GM12878 (cell line): Measurements from ENCODE around the gene ATG101. TPM values are rescaled to one million over a fixed set of nuclear protein-coding genes. Genes with fewer than 3 reads are reported as not detected.

Experiments used
- CBX5 ChIP-seq: sonication (generic); IDR thresholded peaks from 2 replicates; pipeline ENCODE4 v1.6.1; 2016; ENCODE audit warnings: low read depth, moderate library complexity, mild to moderate bottlenecking, inconsistent platforms
- CEBPB ChIP-seq, 2 experiments: fragments of 150-350 bp in 1 of 2; IDR thresholded peaks; 2 replicates each; pipeline ENCODE4 v1.6.1; 2012 to 2014; ENCODE audit warnings: low read depth in 2 of 2, low read length in 2 of 2, borderline replicate concordance in 1 of 2, inconsistent platforms in 1 of 2
- HDAC6 ChIP-seq: fragments of 200-600 bp; sonication (generic); IDR thresholded peaks from one replicate; pipeline ENCODE4 v1.8.0; 2017; ENCODE audit warnings: antibody characterized with exemption; ENCODE audit not compliant: unreplicated experiment
- MEF2A ChIP-seq: IDR thresholded peaks from 2 replicates; pipeline ENCODE4 v1.6.1; 2011; ENCODE audit warnings: low read depth, mild to moderate bottlenecking, low read length, moderate library complexity; ENCODE audit not compliant: insufficient read depth
- MTA3 ChIP-seq: IDR thresholded peaks from 2 replicates; pipeline ENCODE4 v1.6.1; 2012; ENCODE audit warnings: low read length, inconsistent platforms, borderline replicate concordance
- NRF1 ChIP-seq: conservative IDR thresholded peaks from 2 replicates; pipeline ENCODE4 v1.6.1; 2011; ENCODE audit warnings: mild to moderate bottlenecking, low read depth, low read length, improper control_type of control experiment
- POLR2AphosphoS5 ChIP-seq: IDR thresholded peaks from 2 replicates; pipeline ENCODE4 v1.6.1; 2011; ENCODE audit warnings: mild to moderate bottlenecking, low read length, inconsistent platforms
- ZNF274 ChIP-seq: IDR thresholded peaks from one replicate; pipeline ENCODE4 v1.8.0; 2011; ENCODE audit not compliant: insufficient read length, insufficient read depth
- polyA plus RNA-seq, 11 experiments: library from polyadenylated mRNA; depleted of rRNA in 4 of 11; unstranded in 6 of 11; stranded (reverse) in 5 of 11; fragments of >200 nt; fragmentation: Nextera tagmentation in 4 of 11; fragmentation: Illumina TruSeq in 1 of 11; extraction: Ambion mirVana in 4 of 11; extraction: Trizol in 1 of 11; gene quantifications; 1 replicate in 1 of 11; 2 replicates in 10 of 11; pipeline versions ENCODE4 v1.2.1 to v1.2.3, GENCODE V29; 2011 to 2016; ENCODE audit warnings: inconsistent platforms in 2 of 11, missing spikeins in 2 of 11, low read depth in 1 of 11
- total RNA-seq, 4 experiments: library from RNA; depleted of rRNA in 3 of 4; stranded (reverse); fragments of >200 nt in 3 of 4; fragmentation: Illumina TruSeq in 1 of 4; extraction: Trizol in 1 of 4; gene quantifications; 2 replicates each; pipeline versions ENCODE4 v1.2.1 to v1.2.3, GENCODE V29; 2013 to 2021
- TF ChIP-seq, protein P1 (sequence below): IDR thresholded peaks from 2 replicates; pipeline ENCODE4 v1.6.1; 2012; ENCODE audit warnings: improper control_type of control experiment, low read depth, low read length; ENCODE audit not compliant: insufficient replicate concordance
- TF ChIP-seq, protein P2 (sequence below): IDR thresholded peaks from 2 replicates; pipeline ENCODE4 v1.6.1; 2012; ENCODE audit warnings: mild to moderate bottlenecking, low read depth, low read length
- TF ChIP-seq, protein P3 (sequence below): fragments of 450-650 bp; IDR thresholded peaks from 2 replicates; pipeline ENCODE4 v1.6.1; 2014; ENCODE audit warnings: mild to moderate bottlenecking
- TF ChIP-seq, protein P4 (sequence below): fragments of 450-650 bp; formaldehyde crosslinking; IDR thresholded peaks from 2 replicates; pipeline ENCODE4 v1.5.0; 2022; ENCODE audit warnings: mild to moderate bottlenecking, missing genetic modification characterization
- TF ChIP-seq, protein P5 (sequence below): IDR thresholded peaks from 2 replicates; pipeline ENCODE4 v1.6.1; 2012; ENCODE audit warnings: low read depth, low read length, improper control_type of control experiment

ATG101 gene
- total and polyA plus RNA-seq, 10 of the 15 experiments (the other 5 are each of a cell fraction or from before 2014, with no cell fraction given), result 2.7 to 49.8 (median 35.3) TPM

DNA sequence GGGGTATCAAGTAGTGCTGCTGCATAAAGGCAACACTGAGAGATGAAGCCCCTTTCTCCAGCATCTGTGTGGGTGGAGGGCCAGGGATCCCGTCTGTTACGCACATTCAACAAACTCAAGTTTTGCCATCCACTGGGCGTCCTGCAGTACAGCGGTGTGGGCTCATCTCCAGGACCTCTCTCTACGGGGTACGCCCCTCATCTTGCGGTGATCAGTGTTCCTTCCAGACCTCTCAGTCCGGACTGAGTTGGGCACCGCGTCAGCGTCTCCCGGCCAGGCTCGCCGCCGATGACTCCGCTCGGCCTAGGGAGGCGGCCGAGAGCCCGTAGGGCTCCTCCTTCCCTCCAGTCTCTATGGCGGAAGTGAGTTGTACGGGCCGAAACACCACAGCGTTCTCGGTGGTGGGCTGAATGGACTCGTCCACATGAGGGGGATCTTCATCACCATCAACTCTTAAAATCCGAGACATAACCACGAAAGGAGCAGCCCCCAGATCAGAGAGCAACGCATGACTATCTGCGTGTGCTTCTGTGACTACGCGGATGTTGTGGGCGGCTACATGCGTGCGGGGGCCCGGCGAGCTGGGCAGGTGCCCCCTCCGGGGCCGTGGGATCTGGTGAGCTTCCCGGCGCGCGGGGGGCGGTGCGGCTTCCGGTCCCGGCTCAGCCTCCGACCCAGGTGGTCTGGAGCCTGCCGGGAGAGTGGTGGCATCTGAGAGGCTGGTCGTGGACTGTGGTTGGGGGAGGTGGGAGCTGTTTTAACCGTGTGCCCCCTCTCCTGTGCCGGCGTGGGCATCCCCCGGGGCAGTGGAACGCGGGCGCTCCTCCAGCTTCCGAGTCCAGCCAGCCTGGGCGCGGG is at the start of gene ATG101 (continued):
- TF ChIP-seq, protein P1, sequence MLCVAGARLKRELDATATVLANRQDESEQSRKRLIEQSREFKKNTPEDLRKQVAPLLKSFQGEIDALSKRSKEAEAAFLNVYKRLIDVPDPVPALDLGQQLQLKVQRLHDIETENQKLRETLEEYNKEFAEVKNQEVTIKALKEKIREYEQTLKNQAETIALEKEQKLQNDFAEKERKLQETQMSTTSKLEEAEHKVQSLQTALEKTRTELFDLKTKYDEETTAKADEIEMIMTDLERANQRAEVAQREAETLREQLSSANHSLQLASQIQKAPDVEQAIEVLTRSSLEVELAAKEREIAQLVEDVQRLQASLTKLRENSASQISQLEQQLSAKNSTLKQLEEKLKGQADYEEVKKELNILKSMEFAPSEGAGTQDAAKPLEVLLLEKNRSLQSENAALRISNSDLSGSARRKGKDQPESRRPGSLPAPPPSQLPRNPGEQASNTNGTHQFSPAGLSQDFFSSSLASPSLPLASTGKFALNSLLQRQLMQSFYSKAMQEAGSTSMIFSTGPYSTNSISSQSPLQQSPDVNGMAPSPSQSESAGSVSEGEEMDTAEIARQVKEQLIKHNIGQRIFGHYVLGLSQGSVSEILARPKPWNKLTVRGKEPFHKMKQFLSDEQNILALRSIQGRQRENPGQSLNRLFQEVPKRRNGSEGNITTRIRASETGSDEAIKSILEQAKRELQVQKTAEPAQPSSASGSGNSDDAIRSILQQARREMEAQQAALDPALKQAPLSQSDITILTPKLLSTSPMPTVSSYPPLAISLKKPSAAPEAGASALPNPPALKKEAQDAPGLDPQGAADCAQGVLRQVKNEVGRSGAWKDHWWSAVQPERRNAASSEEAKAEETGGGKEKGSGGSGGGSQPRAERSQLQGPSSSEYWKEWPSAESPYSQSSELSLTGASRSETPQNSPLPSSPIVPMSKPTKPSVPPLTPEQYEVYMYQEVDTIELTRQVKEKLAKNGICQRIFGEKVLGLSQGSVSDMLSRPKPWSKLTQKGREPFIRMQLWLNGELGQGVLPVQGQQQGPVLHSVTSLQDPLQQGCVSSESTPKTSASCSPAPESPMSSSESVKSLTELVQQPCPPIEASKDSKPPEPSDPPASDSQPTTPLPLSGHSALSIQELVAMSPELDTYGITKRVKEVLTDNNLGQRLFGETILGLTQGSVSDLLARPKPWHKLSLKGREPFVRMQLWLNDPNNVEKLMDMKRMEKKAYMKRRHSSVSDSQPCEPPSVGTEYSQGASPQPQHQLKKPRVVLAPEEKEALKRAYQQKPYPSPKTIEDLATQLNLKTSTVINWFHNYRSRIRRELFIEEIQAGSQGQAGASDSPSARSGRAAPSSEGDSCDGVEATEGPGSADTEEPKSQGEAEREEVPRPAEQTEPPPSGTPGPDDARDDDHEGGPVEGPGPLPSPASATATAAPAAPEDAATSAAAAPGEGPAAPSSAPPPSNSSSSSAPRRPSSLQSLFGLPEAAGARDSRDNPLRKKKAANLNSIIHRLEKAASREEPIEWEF, result no peak
- TF ChIP-seq MTA3 (no peak), MEF2A (peak; percentile 58; the same call in 1 of the 2 replicates), ZNF274 (no peak), POLR2AphosphoS5 (peak; percentile 89), CBX5 (no peak; the same call in 1 of the 2 replicates), HDAC6 (no peak), NRF1 (no peak), CEBPB (IDR thresholded peaks at IDR 0.05; ENCODE audit: borderline replicate concordance in 1 of 2, low read depth in 2 of 2, low read length in 2 of 2) (no peak)
- TF ChIP-seq, protein P2, sequence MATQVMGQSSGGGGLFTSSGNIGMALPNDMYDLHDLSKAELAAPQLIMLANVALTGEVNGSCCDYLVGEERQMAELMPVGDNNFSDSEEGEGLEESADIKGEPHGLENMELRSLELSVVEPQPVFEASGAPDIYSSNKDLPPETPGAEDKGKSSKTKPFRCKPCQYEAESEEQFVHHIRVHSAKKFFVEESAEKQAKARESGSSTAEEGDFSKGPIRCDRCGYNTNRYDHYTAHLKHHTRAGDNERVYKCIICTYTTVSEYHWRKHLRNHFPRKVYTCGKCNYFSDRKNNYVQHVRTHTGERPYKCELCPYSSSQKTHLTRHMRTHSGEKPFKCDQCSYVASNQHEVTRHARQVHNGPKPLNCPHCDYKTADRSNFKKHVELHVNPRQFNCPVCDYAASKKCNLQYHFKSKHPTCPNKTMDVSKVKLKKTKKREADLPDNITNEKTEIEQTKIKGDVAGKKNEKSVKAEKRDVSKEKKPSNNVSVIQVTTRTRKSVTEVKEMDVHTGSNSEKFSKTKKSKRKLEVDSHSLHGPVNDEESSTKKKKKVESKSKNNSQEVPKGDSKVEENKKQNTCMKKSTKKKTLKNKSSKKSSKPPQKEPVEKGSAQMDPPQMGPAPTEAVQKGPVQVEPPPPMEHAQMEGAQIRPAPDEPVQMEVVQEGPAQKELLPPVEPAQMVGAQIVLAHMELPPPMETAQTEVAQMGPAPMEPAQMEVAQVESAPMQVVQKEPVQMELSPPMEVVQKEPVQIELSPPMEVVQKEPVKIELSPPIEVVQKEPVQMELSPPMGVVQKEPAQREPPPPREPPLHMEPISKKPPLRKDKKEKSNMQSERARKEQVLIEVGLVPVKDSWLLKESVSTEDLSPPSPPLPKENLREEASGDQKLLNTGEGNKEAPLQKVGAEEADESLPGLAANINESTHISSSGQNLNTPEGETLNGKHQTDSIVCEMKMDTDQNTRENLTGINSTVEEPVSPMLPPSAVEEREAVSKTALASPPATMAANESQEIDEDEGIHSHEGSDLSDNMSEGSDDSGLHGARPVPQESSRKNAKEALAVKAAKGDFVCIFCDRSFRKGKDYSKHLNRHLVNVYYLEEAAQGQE, result no peak
- TF ChIP-seq, protein P3, sequence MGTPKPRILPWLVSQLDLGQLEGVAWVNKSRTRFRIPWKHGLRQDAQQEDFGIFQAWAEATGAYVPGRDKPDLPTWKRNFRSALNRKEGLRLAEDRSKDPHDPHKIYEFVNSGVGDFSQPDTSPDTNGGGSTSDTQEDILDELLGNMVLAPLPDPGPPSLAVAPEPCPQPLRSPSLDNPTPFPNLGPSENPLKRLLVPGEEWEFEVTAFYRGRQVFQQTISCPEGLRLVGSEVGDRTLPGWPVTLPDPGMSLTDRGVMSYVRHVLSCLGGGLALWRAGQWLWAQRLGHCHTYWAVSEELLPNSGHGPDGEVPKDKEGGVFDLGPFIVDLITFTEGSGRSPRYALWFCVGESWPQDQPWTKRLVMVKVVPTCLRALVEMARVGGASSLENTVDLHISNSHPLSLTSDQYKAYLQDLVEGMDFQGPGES, result peak; percentile 64
- TF ChIP-seq, protein P4, sequence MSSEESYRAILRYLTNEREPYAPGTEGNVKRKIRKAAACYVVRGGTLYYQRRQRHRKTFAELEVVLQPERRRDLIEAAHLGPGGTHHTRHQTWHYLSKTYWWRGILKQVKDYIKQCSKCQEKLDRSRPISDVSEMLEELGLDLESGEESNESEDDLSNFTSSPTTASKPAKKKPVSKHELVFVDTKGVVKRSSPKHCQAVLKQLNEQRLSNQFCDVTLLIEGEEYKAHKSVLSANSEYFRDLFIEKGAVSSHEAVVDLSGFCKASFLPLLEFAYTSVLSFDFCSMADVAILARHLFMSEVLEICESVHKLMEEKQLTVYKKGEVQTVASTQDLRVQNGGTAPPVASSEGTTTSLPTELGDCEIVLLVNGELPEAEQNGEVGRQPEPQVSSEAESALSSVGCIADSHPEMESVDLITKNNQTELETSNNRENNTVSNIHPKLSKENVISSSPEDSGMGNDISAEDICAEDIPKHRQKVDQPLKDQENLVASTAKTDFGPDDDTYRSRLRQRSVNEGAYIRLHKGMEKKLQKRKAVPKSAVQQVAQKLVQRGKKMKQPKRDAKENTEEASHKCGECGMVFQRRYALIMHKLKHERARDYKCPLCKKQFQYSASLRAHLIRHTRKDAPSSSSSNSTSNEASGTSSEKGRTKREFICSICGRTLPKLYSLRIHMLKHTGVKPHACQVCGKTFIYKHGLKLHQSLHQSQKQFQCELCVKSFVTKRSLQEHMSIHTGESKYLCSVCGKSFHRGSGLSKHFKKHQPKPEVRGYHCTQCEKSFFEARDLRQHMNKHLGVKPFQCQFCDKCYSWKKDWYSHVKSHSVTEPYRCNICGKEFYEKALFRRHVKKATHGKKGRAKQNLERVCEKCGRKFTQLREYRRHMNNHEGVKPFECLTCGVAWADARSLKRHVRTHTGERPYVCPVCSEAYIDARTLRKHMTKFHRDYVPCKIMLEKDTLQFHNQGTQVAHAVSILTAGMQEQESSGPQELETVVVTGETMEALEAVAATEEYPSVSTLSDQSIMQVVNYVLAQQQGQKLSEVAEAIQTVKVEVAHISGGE (CRISPR knock-in tag), result no peak
- TF ChIP-seq, protein P5, sequence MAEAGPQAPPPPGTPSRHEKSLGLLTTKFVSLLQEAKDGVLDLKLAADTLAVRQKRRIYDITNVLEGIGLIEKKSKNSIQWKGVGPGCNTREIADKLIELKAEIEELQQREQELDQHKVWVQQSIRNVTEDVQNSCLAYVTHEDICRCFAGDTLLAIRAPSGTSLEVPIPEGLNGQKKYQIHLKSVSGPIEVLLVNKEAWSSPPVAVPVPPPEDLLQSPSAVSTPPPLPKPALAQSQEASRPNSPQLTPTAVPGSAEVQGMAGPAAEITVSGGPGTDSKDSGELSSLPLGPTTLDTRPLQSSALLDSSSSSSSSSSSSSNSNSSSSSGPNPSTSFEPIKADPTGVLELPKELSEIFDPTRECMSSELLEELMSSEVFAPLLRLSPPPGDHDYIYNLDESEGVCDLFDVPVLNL, result peak; percentile 46; the same call in 1 of the 2 replicates
